IPS-18c (cell line): ENCODE results near the gene BUB1.

Source experiments
- H3K4me3 ChIP-seq: 2 replicates; pipeline ENCODE4 v1.7.0; 2013; ENCODE audit warnings: low read depth, mild to moderate bottlenecking, low read length, moderate library complexity; ENCODE audit not compliant: insufficient read depth
- H3K9me3 ChIP-seq: one replicate; pipeline ENCODE4 v1.6.1; 2013; ENCODE audit warnings: mild to moderate bottlenecking, low read length, moderate library complexity; ENCODE audit not compliant: control insufficient read depth, insufficient read depth

Gene BUB1

GRCh38 chr2:110673201-110673600, 4.7 kb downstream of the BUB1 start:
- Histone ChIP-seq H3K9me3 (no peaks in the 10 kb centered on the region), H3K4me3 (no peak overlapping the region)

- no peaks in the 10 kb centered on the region for H3K9me3 ChIP-seq
- no peak overlapping the region for H3K4me3 ChIP-seq
These were observed 7.0 kb downstream of the BUB1 start for GRCh38 chr2:110670826-110671225.

- H3K9me3 ChIP-seq = no peaks in the 10 kb centered on the region
These were observed 8.8 kb downstream of the BUB1 start for GRCh38 chr2:110669079-110669478.

GRCh38 chr2:110667071-110667470, 10.8 kb downstream of the BUB1 start:
- no peak overlapping the region for H3K4me3 ChIP-seq
- H3K9me3 ChIP-seq = no peaks in the 10 kb centered on the region

More at GRCh38 chr2:110669079-110669478, 8.8 kb downstream of the BUB1 start:
- no peak overlapping the region for H3K4me3 ChIP-seq

GRCh38 chr2:110664135-110664534, 13.7 kb downstream of the BUB1 start:
- H3K9me3 ChIP-seq = no peaks in the 10 kb centered on the region
- no peak overlapping the region for H3K4me3 ChIP-seq

GRCh38 chr2:110662560-110662959, 15.3 kb downstream of the BUB1 start:
- H3K4me3 ChIP-seq = no peak overlapping the region

GRCh38 chr2:110660558-110660957, 17.3 kb downstream of the BUB1 start:
- H3K9me3 ChIP-seq = no peaks in the 10 kb centered on the region
- H3K4me3 ChIP-seq = no peak overlapping the region

More at GRCh38 chr2:110662560-110662959, 15.3 kb downstream of the BUB1 start:
- H3K9me3 ChIP-seq = no peaks in the 10 kb centered on the region

- Histone ChIP-seq H3K4me3 (no peak overlapping the region), H3K9me3 (no peaks in the 10 kb centered on the region)
These were observed 18.6 kb downstream of the BUB1 start for GRCh38 chr2:110659248-110659647.

- H3K9me3 ChIP-seq = no peaks in the 10 kb centered on the region
These were observed 20.0 kb downstream of the BUB1 start for GRCh38 chr2:110657724-110658305.

GRCh38 chr2:110655701-110656100, 22.2 kb downstream of the BUB1 start:
- Histone ChIP-seq H3K9me3 (no peaks in the 10 kb centered on the region), H3K4me3 (no peak overlapping the region)

More at GRCh38 chr2:110657724-110658305, 20.0 kb downstream of the BUB1 start:
- H3K4me3 ChIP-seq = no peak overlapping the region

- H3K9me3 ChIP-seq = no peaks in the 10 kb centered on the region
- H3K4me3 ChIP-seq = no peak overlapping the region
These were observed 24.0 kb downstream of the BUB1 start for GRCh38 chr2:110653861-110654260.

GRCh38 chr2:110650346-110650745, 27.5 kb downstream of the BUB1 start:
- Histone ChIP-seq H3K9me3 (no peaks in the 10 kb centered on the region), H3K4me3 (no peak overlapping the region)

GRCh38 chr2:110647777-110648176, 30.1 kb downstream of the BUB1 start:
- no peak overlapping the region for H3K4me3 ChIP-seq
- H3K9me3 ChIP-seq = no peaks in the 10 kb centered on the region

- Histone ChIP-seq H3K9me3 (no peaks in the 10 kb centered on the region), H3K4me3 (no peak overlapping the region)
These were observed 32.2 kb downstream of the BUB1 start for GRCh38 chr2:110645616-110646015.

- Histone ChIP-seq H3K9me3 (no peaks in the 10 kb centered on the region), H3K4me3 (no peak overlapping the region)
These were observed 33.5 kb downstream of the BUB1 start for GRCh38 chr2:110644357-110644756.

- Histone ChIP-seq H3K4me3 (no peak overlapping the region), H3K9me3 (no peaks in the 10 kb centered on the region)
These were observed 35.5 kb downstream of the BUB1 start for GRCh38 chr2:110642360-110642759.

GRCh38 chr2:110639972-110640371, 37.9 kb downstream of the BUB1 start:
- no peaks in the 10 kb centered on the region for H3K9me3 ChIP-seq
- no peak overlapping the region for H3K4me3 ChIP-seq

GRCh38 chr2:110638952-110639695, 38.7 kb downstream of the BUB1 start:
- Histone ChIP-seq H3K4me3 (no peak overlapping the region), H3K9me3 (no peaks in the 10 kb centered on the region)
